Ovary (tissue), 10 donors: ENCODE measurements around the gene FLVCR2. TPM values are rescaled to one million over a fixed set of nuclear protein-coding genes. Genes with fewer than 3 reads are reported as not detected.

Experiments
- DNase-seq, 5 donors: peaks; one replicate each; pipeline ENCODE4 v3.0.0-alpha.2; 2019 to 2020
- H3K27ac ChIP-seq, 2 donors: fragments of 200-600 bp; one replicate each; pipeline versions ENCODE4 v1.5.1 to v1.8.0; 2019 to 2022
- H3K27me3 ChIP-seq: fragments of 200-600 bp; one replicate; pipeline ENCODE4 v1.8.0; 2022
- H3K36me3 ChIP-seq: fragments of 200-600 bp; sonication (generic); one replicate; pipeline ENCODE4 v1.5.1; 2019
- H3K4me1 ChIP-seq: one replicate; pipeline ENCODE4 v1.8.1; 2013; ENCODE audit warnings: mild to moderate bottlenecking, moderate library complexity; ENCODE audit not compliant: insufficient read depth
- H3K4me3 ChIP-seq: fragments of 200-600 bp; sonication (generic); one replicate; pipeline ENCODE4 v1.5.1; 2017
- H3K9me3 ChIP-seq, 2 donors: fragments of 200-600 bp in 1 of 2; sonication (generic) in 1 of 2; one replicate each; pipeline versions ENCODE4 v1.5.1 to v1.8.1; 2013 to 2019; ENCODE audit warnings: mild to moderate bottlenecking in 1 of 2, moderate library complexity in 1 of 2
- CTCF ChIP-seq, 3 donors: fragments of 450-650 bp in 2 of 3; fragments of 200-600 bp in 1 of 3; IDR thresholded peaks; one replicate each; pipeline versions ENCODE4 v1.5.1 to v1.8.0; 2016 to 2022; ENCODE audit warnings: antibody characterized with exemption in 3 of 3, mild to moderate bottlenecking in 1 of 3
- EP300 ChIP-seq: sonication (generic); formaldehyde crosslinking; IDR thresholded peaks from one replicate; pipeline ENCODE4 v1.6.1; 2017; ENCODE audit warnings: antibody characterized with exemption
- POLR2A ChIP-seq: fragments of 450-650 bp; IDR thresholded peaks from one replicate; pipeline ENCODE4 v1.6.1; 2017; ENCODE audit warnings: antibody characterized with exemption, mild to moderate bottlenecking, moderate library complexity
- WGBS, 3 donors: extraction: QIAGEN DNeasy Blood & Tissue Kit in 1 of 3; methylation state at CpG; one replicate each; pipeline versions ENCODE4 v1.1.5 to v1.1.7; 2013 to 2017; 5-methylcytosine and 5-hydroxymethylcytosine counted together
- intact Hi-C, 4 donors: fragments of 100-400 bp; cut with DNase I; formaldehyde crosslinking; loops; one replicate each; pipeline versions ENCODE4 v1.11.0 to v1.15.1; 2022 to 2023
- long read RNA-seq, 3 donors: library from polyadenylated mRNA in 2 of 3; unstranded in 2 of 3; transcript quantifications; one replicate each; pipeline ENCODE4 v2.0.0 and lab custom pipeline, GENCODE V29; 2021 to 2026
- polyA plus RNA-seq, 2 donors: library from polyadenylated mRNA; stranded (reverse); fragments of 200-250 nt in 1 of 2; fragments of 350-450 nt in 1 of 2; fragmentation: Illumina TruSeq in 1 of 2; extraction: RNeasy Lipid Tissue Mini Kit (QIAGEN cat#74804) in 1 of 2; gene quantifications; one replicate each; pipeline ENCODE4 v1.2.3, GENCODE V29; 2013 to 2014
- total RNA-seq, 7 donors: library from RNA; depleted of rRNA in 2 of 7; stranded (reverse); fragments of >200 nt in 2 of 7; fragmentation: NEBNext Ultra II Directional in 3 of 7; extraction: Animal tissue kit (Norgen Biotek cat#: 25700) in 3 of 7; gene quantifications; one replicate each; pipeline versions ENCODE4 v1.1.0 to v1.2.4, GENCODE V29; 2016 to 2023
- donor health status: DM: no; HTN: no; CAD: no; lungs with moderate emphysema.
- donor health status: DM: no; HTN: no; CAD: no.
- donor health status: Bipolar disorder and iron deficiency.
- donor health status: DM: yes; HTN: yes; CAD: no.
- donor health status: DM: no; HTN: no; CAD: no.
- donor health status: DM: yes; HTN: yes; CAD: no.

Gene FLVCR2
- total RNA-seq, result 10 to 100 TPM in 1 of 7 donors, 1 to 10 TPM in 6; 1.5 to 18.4 (median 4.4) TPM
- polyA plus RNA-seq, result 1 to 10 TPM; 2.1 to 7.2 TPM
- long read RNA-seq, donor 1, partial matches to known transcripts, result 5 of 14 reads
- long read RNA-seq, donor 1, other reads (novel, unspliced or antisense), result 7 of 14 reads
- long read RNA-seq, donor 2, result 0 reads
- long read RNA-seq, donor 3, transcript FLVCR2-201 (10 exons, 3,632 nt), result major isoform, 6 of 14 reads
- long read RNA-seq, donor 3, partial matches to known transcripts, result 4 of 14 reads
- long read RNA-seq, donor 3, other reads (novel, unspliced or antisense), result 4 of 14 reads

GRCh38 chr14:75578102-75578785, at the start of gene FLVCR2:
TSS of gene FLVCR2 (plus strand) at chr14:75578620. CDS start at chr14:75578973, 353 bp downstream.
- WGBS, 3 donors, result 1 to 2% (median 1%) methylated on average over 37 to 49 of the region's 49 CpGs
- H3K27ac ChIP-seq, result peak within 1 kb of the TSS in 1 of 2 donors; percentile 57
- no peak for TF ChIP-seq CTCF (IDR thresholded peaks at IDR 0.05)
- no peaks in the 10 kb centered on the region for H3K9me3 ChIP-seq
- H3K36me3 ChIP-seq, result no peaks in the 10 kb centered on the region
- no peaks in the 10 kb centered on the region for H3K27me3 ChIP-seq
- H3K4me1 ChIP-seq, result peaks cover 14% of the 10 kb centered on the region
- intact Hi-C loops, result loop anchor here (2.0 to 5.0 kb wide), 3 partner anchors 77 to 404 kb away; partner anchors contain the start of gene TGFB3 (in 2 of the 4)
- peak within 1 kb of the TSS; percentile 65 for H3K4me3 ChIP-seq
- peak; percentile 83 to 90 (median 85) for DNase-seq

- DNase-seq, result no peak
- TF ChIP-seq CTCF (IDR thresholded peaks at IDR 0.05) (no peak), EP300 (no peak), POLR2A (no peak)
- intact Hi-C loops, result no loop called here
- Histone ChIP-seq H3K36me3 (no peaks in the 10 kb centered on the region), H3K27me3 (no peaks in the 10 kb centered on the region), H3K27ac (no peak overlapping the region), H3K9me3 (no peaks in the 10 kb centered on the region), H3K4me1 (no peaks in the 10 kb centered on the region), H3K4me3 (no peak overlapping the region)
- 48 to 86% (median 78%) methylated on average over 3 of the region's 3 CpGs for WGBS, 3 donors
These were observed 47.2 kb upstream of the FLVCR2 start for GRCh38 chr14:75531256-75531655.

- Histone ChIP-seq H3K36me3 (no peaks in the 10 kb centered on the region), H3K4me3 (no peak overlapping the region), H3K9me3 (no peaks in the 10 kb centered on the region), H3K27ac (no peak overlapping the region), H3K27me3 (no peaks in the 10 kb centered on the region), H3K4me1 (no peaks in the 10 kb centered on the region)
- DNase-seq, result no peak
- TF ChIP-seq CTCF (IDR thresholded peaks at IDR 0.05) (no peak), POLR2A (no peak), EP300 (no peak)
- 67 to 87% (median 84%) methylated on average over 5 of the region's 5 CpGs for WGBS, 3 donors
- intact Hi-C loops, result no loop called here
These were observed 46.6 kb upstream of the FLVCR2 start for GRCh38 chr14:75531660-75532317.

GRCh38 chr14:75533791-75534555, 44.4 kb upstream of the FLVCR2 start:
- Histone ChIP-seq H3K27ac (no peak overlapping the region), H3K4me1 (no peaks in the 10 kb centered on the region), H3K9me3 (no peaks in the 10 kb centered on the region), H3K27me3 (no peaks in the 10 kb centered on the region), H3K36me3 (no peaks in the 10 kb centered on the region), H3K4me3 (no peak overlapping the region)
- DNase-seq, result no peak
- WGBS, 3 donors, result 71 to 80% (median 74%) methylated on average over 5 of the region's 5 CpGs
- TF ChIP-seq POLR2A (no peak), CTCF (IDR thresholded peaks at IDR 0.05) (no peak), EP300 (no peak)
- intact Hi-C loops, result no loop called here
